ENCODE measurements around the gene RALGDS.

- no peak for TF ChIP-seq CTCF (conservative IDR thresholded peaks at IDR 0.05)
- no peak for TF ChIP-seq EZH2 (IDR thresholded peaks at IDR 0.05; ENCODE audit: low read depth)
These were observed 60.6 kb downstream of the RALGDS start for GRCh38 chr9:133060417-133060841.

Data from PC-9 (cell line).